ENCODE data around the gene OR52I2. TPM values are rescaled to one million over a fixed set of nuclear protein-coding genes. Genes with fewer than 3 reads are reported as not detected.

Gene OR52I2
- total RNA-seq, result not detected in 2 replicates

GRCh38 chr11:4581443-4581842 is at the start of gene OR52I2:
Gene OR52I2, plus strand, starts transcription at chr11:4581743.

GRCh38 chr11:4544891-4545290 is 36.7 kb upstream of the OR52I2 start, which contains the start of gene OR52M1:
Gene OR52M1, plus strand, starts transcription at chr11:4545191. Its CDS starts 0 bp downstream, at chr11:4545191.

DNA sequence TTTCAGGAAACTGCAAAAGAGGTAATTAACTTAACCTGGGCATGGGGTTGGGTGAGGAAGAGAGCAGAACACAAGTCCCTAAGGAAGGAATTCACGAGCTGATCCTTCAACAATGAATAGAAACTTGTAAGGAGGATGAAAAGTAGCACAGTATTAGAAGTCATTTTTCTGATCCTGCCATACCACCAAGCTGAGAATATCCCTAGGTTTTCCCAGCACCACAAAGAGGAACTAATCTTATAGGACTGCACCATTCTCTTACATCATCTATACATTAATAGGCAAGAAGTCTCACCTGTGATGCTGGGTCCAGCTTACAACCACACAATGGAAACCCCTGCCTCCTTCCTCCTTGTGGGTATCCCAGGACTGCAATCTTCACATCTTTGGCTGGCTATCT is 12.2 kb downstream of the OR52I2 start, which contains the start of gene OR52I1:
Gene OR52I1 (plus strand): TSS at position 301 of the 400 bp plus-strand sequence. CDS start 0 bp downstream, at position 301.

GRCh38 chr11:4607781-4608666 is 26.5 kb downstream of the OR52I2 start, which contains the start of gene TRIM68:
Gene TRIM68, minus strand, starts transcription at chr11:4608231. Its CDS starts 2,727 bp downstream, at chr11:4605504.

DNA sequence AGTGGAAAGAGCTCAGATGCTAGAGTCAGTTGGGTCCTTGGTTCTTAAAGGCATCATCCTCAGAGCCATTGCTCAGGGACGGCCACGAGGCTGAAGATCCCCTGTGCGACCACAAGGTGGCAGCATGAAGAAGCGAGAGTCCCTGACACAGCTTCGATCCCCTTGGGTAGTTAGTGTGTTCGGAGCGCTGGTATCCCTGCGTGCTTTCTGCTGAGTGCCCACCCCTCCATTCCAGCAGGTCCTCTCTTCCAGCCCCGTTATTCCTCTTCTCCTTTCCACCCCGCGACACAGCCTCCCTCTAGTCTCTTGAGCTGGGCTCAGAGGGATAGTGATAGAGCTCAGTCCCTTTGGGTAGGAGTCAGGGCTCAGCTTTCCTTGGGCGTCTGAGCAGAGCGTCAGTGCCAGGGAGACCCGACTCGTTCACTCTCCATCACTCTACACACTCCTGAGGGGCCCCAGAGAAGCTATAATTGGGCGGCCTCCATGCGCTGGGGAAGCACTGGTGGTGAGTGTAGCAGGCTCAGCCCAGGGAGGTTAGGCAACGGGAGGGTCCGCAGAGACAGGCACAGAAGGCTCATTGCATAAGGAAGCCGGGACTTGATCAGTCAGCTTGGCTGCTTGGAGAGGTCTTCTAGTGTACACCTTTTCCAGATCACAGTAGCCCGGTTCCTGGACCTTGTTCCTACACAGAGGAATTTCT is 55.6 kb downstream of the OR52I2 start, which contains the start of gene OR51D1:
Gene OR51D1 (plus strand): TSS at position 516 of the 700 bp plus-strand sequence. CDS start 2,314 bp downstream, outside the sequence.

Other genes with a start within 250 kb of the OR52I2 start
- not detected in 2 replicates for gene OR52B4, start 213.4 kb upstream of the OR52I2 start, total RNA-seq
- gene TRIM21, start 188.0 kb upstream of the OR52I2 start, total RNA-seq, result 10.3 and 15.9 TPM in 2 replicates
- not detected in 2 replicates for gene OR52K2, start 132.4 kb upstream of the OR52I2 start, total RNA-seq
- gene OR52K1, start 99.1 kb upstream of the OR52I2 start, total RNA-seq, result not detected in 2 replicates
- not detected in 2 replicates for gene OR52M1, start 36.6 kb upstream of the OR52I2 start, total RNA-seq
- gene OR52I1, start 12.3 kb downstream of the OR52I2 start, total RNA-seq, result not detected in 2 replicates
- 6.2 and 14.0 TPM in 2 replicates for gene TRIM68, start 26.5 kb downstream of the OR52I2 start, total RNA-seq
- gene OR51D1, start 55.7 kb downstream of the OR52I2 start, total RNA-seq, result not detected in 2 replicates
- not detected in 2 replicates for gene OR51E1, start 62.2 kb downstream of the OR52I2 start, total RNA-seq
- gene OR51E2, start 116.1 kb downstream of the OR52I2 start, total RNA-seq, result not detected in 2 replicates
- gene MMP26, start 123.0 kb downstream of the OR52I2 start, total RNA-seq, result not detected in 2 replicates
- gene OR51F1, start 188.2 kb downstream of the OR52I2 start, total RNA-seq, result not detected in 2 replicates
- gene OR52R1, start 222.6 kb downstream of the OR52I2 start, total RNA-seq, result not detected in 2 replicates
- not detected in 2 replicates for gene OR51F2, start 239.6 kb downstream of the OR52I2 start, total RNA-seq